ENCODE results near the gene PRR7.

- TF ChIP-seq FOXM1 (CRISPR knock-in tag; IDR thresholded peaks at IDR 0.05) (no peak), TCF7L2 (IDR thresholded peaks at IDR 0.05; ENCODE audit: low read depth, low read length) (no peak), CEBPB (IDR thresholded peaks at IDR 0.05; ENCODE audit: borderline replicate concordance, low read depth, low read length) (no peak), ONECUT2 (CRISPR knock-in tag; IDR thresholded peaks at IDR 0.05) (no peak), PRDM10 (CRISPR knock-in tag; IDR thresholded peaks at IDR 0.05; ENCODE audit: low read depth) (no peak), ZNF616 (CRISPR knock-in tag; IDR thresholded peaks at IDR 0.05; ENCODE audit: low read depth) (no peak), HOXA7 (CRISPR knock-in tag; IDR thresholded peaks at IDR 0.05) (no peak), EZH2 (conservative IDR thresholded peaks at IDR 0.05; ENCODE audit: low read depth, low read length) (no peak), RXRA (CRISPR knock-in tag; IDR thresholded peaks at IDR 0.05) (no peak), SETDB1 (CRISPR knock-in tag; IDR thresholded peaks at IDR 0.05; ENCODE audit: borderline replicate concordance) (no peak), SRF (IDR thresholded peaks at IDR 0.05; ENCODE audit: low read depth, low read length) (no peak), ZBTB44 (CRISPR knock-in tag; IDR thresholded peaks at IDR 0.05) (no peak), CTCF (CRISPR knock-in tag; IDR thresholded peaks at IDR 0.05) (no peak)
Observed at GRCh38 chr5:177442066-177442826, 4.4 kb upstream of the PRR7 start.

All from HepG2 (cell line).